ENCODE results near the gene DENND1A. TPM values are rescaled to one million over a fixed set of nuclear protein-coding genes. Genes with fewer than 3 reads are reported as not detected.

DENND1A gene
- total RNA-seq, 1 donor from 2014 or later, result 19.9 TPM

DNA sequence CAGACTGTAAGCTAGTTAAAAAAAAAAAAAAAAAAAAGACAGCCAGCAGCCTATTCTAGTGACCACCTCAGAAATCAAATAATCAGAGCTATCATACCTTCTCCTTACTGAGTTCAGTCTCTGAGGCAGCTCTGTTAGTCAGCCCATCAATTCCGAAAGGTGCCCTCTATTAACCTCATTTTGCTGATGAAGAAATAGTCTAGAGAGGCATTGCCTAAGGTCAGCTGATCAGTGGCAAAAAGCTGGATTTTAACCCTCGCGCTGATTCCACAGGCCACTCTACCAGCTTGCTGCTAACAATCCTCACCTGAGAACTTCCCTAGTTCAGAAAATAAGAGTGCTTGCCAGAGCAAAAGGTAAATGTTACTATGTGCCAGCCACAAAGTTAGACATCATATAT is 172.0 kb downstream of the DENND1A start:
- peaks cover 13% of the 10 kb centered on the region for H3K4me1 Mint-ChIP-seq (ENCODE audit: unreplicated experiment)
- H3K9me3 Mint-ChIP-seq, result no peaks in the 10 kb centered on the region
- H3K4me3 Mint-ChIP-seq, result no peak overlapping the region
- peaks cover 14% of the 10 kb centered on the region for H3K36me3 Mint-ChIP-seq
- H3K27ac Mint-ChIP-seq, result no peak overlapping the region
- H3K27me3 Mint-ChIP-seq, result no peaks in the 10 kb centered on the region
- no peak for DNase-seq (ENCODE audit: extremely low spot score, unreplicated experiment)
- TF ChIP-seq, protein P1, sequence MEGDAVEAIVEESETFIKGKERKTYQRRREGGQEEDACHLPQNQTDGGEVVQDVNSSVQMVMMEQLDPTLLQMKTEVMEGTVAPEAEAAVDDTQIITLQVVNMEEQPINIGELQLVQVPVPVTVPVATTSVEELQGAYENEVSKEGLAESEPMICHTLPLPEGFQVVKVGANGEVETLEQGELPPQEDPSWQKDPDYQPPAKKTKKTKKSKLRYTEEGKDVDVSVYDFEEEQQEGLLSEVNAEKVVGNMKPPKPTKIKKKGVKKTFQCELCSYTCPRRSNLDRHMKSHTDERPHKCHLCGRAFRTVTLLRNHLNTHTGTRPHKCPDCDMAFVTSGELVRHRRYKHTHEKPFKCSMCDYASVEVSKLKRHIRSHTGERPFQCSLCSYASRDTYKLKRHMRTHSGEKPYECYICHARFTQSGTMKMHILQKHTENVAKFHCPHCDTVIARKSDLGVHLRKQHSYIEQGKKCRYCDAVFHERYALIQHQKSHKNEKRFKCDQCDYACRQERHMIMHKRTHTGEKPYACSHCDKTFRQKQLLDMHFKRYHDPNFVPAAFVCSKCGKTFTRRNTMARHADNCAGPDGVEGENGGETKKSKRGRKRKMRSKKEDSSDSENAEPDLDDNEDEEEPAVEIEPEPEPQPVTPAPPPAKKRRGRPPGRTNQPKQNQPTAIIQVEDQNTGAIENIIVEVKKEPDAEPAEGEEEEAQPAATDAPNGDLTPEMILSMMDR (conservative IDR thresholded peaks at IDR 0.05), result no peak

- Mint-ChIP-seq H3K27me3 (no peaks in the 10 kb centered on the region), H3K4me3 (no peak overlapping the region), H3K36me3 (peaks cover 14% of the 10 kb centered on the region), H3K4me1 (ENCODE audit: unreplicated experiment) (peaks cover 13% of the 10 kb centered on the region), H3K9me3 (no peaks in the 10 kb centered on the region), H3K27ac (no peak overlapping the region)
- DNase-seq (ENCODE audit: extremely low spot score, unreplicated experiment), result no peak
- TF ChIP-seq, protein P1 (conservative IDR thresholded peaks at IDR 0.05), result no peak
Observed at GRCh38 chr9:123757547-123757946, 172.4 kb downstream of the DENND1A start.

DNA sequence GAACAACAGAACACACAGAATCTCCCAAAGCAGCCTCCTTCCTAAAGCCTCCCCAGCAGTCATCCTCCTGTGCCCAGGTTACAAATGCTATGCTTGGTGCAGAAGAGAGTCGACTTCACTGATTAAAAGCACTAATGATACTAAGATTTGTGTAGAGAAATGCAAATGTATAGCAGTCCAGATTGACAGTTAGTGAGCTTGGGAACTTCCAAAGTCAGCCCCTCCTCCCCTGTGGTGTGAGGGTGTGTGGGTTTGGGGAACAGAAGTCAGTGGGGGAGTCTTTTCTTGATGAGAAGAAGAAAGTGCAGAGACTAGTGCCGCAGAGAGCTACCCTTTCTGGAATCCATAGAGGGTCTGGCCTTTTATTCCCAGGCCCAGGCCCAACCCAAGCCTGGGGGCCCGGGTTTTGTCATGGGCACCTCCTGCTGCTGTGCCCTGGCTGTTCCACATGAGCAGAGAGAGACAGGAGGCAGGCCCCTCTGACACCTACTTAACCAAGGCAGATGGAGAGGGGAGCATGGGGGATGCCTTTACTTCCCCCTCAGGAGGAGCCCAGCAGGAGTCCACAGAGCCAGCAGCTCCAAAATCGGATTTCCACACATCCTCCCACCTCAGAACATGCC is 173.3 kb downstream of the DENND1A start:
- H3K4me1 Mint-ChIP-seq (ENCODE audit: unreplicated experiment), result peaks cover 13% of the 10 kb centered on the region
- H3K36me3 Mint-ChIP-seq, result peaks cover 17% of the 10 kb centered on the region
- no peaks in the 10 kb centered on the region for H3K9me3 Mint-ChIP-seq
- no peak overlapping the region for H3K4me3 Mint-ChIP-seq
- H3K27ac Mint-ChIP-seq, result no peak overlapping the region
- TF ChIP-seq, protein P1 (conservative IDR thresholded peaks at IDR 0.05), result no peak
- H3K27me3 Mint-ChIP-seq, result no peaks in the 10 kb centered on the region
- DNase-seq (ENCODE audit: extremely low spot score, unreplicated experiment), result no peak

GRCh38 chr9:123753669-123754258 is 176.2 kb downstream of the DENND1A start:
- Mint-ChIP-seq H3K4me3 (no peak overlapping the region), H3K4me1 (ENCODE audit: unreplicated experiment) (peaks cover 31% of the 10 kb centered on the region), H3K27me3 (no peaks in the 10 kb centered on the region)

DNA sequence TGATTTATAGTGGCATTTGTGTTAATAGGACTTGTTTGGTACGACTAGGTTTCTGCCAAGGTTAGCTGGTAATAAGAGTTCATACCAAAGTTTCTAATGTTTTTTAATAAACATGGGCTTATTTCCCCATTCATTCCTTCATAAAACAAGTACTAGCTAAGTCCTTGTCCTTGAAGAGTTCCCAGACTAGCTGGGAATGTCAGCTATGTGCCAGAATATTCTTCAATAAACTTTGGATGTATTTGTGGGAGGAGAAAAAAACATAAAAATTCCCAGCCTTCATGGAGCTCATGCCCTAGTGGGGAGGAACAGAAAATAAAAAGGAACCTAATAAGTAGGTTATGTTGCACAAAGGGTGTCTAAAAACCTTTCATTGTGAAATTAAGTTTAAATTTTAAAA is 176.9 kb downstream of the DENND1A start:
- TF ChIP-seq, protein P1 (conservative IDR thresholded peaks at IDR 0.05), result no peak
- no peaks in the 10 kb centered on the region for H3K27me3 Mint-ChIP-seq
- H3K4me3 Mint-ChIP-seq, result no peak overlapping the region
- H3K9me3 Mint-ChIP-seq, result no peaks in the 10 kb centered on the region
- no peak for DNase-seq (ENCODE audit: extremely low spot score, unreplicated experiment)
- peaks cover 16% of the 10 kb centered on the region for H3K36me3 Mint-ChIP-seq
- peaks cover 36% of the 10 kb centered on the region for H3K4me1 Mint-ChIP-seq (ENCODE audit: unreplicated experiment)
- H3K27ac Mint-ChIP-seq, result no peak overlapping the region

More at GRCh38 chr9:123753669-123754258, 176.2 kb downstream of the DENND1A start:
- no peak for DNase-seq (ENCODE audit: extremely low spot score, unreplicated experiment)
- Mint-ChIP-seq H3K9me3 (no peaks in the 10 kb centered on the region), H3K27ac (no peak overlapping the region), H3K36me3 (peaks cover 19% of the 10 kb centered on the region)
- TF ChIP-seq, protein P1 (conservative IDR thresholded peaks at IDR 0.05), result no peak
